ENCODE measurements around the gene SCFD2.
"Not testable (repeated sequence)": the region's sequence is repeated elsewhere in the genome, so short reads cannot be mapped to it uniquely, and the experiment has no call there.

Gene SCFD2

DNA sequence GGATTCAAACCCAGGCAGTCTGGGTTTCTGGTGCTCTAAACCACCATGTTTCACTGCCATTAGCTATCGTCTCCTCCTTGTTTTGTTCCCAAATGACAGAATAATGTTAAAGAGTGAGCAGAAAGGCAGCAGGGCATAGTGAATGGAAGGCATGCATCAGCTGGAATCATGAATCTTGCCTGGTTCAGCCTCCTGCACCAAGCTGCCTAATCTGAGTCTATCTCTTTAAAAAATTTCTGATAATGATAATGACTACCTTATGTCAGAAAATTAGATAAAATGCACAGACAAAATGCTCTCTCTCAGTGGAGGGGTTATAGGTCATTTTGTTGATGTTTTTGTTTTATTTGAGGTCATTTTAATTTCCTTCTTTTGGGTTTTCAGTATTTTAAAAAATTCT, 316.3 kb downstream of the SCFD2 start:
- TF ChIP-seq POLR2A (IDR thresholded peaks at IDR 0.05; ENCODE audit: low read depth, low read length), result no peak
- no peak for FAIRE-seq
- no peak for DNase-seq (ENCODE audit: insufficient read length, low spot score)

DNA sequence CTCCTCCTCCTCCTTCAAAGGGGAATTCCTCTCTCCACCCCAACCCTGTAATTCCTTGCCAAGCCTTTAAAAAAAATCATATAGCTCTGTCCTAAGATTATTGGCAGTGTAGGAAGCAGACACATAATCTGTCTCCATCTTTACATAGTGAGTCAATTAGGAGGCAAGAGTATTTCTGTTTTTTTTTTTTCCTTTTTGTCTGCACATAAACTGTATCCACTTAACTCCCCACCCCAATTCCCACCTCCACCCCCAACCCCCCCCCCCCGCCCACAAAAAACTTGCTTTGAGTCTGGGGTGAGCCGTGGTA, 321.3 kb downstream of the SCFD2 start:
- TF ChIP-seq POLR2A (IDR thresholded peaks at IDR 0.05; ENCODE audit: low read depth, low read length), result no peak
- DNase-seq (ENCODE audit: insufficient read length, low spot score) (no peak), FAIRE-seq (no peak)

DNA sequence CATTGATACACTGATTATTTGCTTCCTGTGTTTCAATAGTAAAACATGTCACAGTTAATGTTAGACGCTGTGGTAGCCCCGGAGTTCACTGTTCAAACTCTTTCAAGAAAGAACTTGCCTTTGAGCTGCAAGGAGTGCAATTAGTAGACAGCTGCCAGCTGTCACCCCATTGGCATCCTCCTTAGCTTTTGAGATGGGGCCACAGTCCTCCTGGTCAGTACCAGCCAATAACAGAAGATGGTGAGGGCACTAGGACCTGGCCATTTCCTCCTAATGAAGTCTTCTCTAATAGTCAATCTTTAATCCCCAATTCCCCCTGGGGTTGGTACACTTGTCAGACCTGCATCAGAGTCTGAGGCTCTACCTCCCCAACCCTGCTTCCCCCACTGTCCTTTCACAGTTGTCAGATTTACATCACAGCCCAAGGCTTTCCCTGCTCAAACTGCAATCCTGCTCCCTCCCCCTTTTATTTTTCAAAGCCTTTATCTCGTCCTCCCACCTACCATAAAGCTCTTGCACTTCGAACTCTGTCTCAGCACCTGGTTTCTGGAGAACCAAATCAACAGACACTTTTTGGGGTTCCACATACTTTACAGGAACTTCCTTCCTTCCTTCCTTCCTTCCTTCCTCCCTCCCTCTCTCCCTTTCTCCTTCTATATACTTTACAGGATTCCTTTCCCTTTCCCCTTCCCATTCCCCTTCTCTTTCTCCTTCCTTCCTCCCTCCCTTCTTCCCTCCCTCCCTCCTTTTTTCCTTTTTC, 321.8 kb downstream of the SCFD2 start:
- DNase-seq (ENCODE audit: insufficient read length, low spot score) (no peak), FAIRE-seq (no peak)
- no peak for TF ChIP-seq POLR2A (IDR thresholded peaks at IDR 0.05; ENCODE audit: low read depth, low read length)

DNA sequence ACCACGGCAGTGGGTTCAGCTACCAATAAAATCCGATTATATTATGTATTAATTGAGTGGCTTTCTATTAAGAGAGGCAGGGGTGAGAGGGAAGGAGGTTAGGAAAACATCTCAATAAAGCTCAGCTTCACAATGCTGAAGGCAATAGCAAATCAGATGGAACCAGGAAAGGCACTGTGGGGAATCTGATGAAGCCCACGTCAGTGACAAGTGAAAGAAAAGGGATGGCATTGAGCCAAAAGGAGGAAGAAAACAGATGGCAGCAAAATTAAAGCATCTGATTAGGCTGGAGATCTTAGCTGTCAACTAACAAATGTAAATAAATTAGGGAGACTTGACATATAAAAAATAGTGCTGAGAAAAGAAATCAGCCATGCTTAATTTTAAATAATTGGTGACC, 322.8 kb downstream of the SCFD2 start:
- FAIRE-seq (no peak), DNase-seq (ENCODE audit: insufficient read length, low spot score) (no peak)
- no peak for TF ChIP-seq POLR2A (IDR thresholded peaks at IDR 0.05; ENCODE audit: low read depth, low read length)

DNA sequence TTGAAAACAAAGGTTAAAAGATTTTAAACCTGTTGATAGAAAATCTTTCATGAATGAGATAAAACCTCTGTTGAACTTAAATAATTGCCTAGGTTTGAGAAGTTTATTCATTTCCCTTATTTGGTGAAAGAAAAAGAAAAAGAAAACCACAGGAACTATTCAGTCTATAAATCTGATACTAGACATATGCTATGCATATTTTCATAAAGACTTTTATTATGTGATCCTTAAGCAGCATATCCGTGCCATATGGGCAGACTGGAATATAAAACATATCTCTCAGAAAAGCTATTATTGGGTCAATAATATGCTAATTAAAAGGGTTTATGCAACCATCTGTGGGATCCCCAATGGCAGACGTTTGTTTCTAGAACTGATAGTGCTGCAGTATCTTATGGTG, 325.0 kb downstream of the SCFD2 start:
- FAIRE-seq (no peak), DNase-seq (ENCODE audit: insufficient read length, low spot score) (no peak)
- no peak for TF ChIP-seq POLR2A (IDR thresholded peaks at IDR 0.05; ENCODE audit: low read depth, low read length)

DNA sequence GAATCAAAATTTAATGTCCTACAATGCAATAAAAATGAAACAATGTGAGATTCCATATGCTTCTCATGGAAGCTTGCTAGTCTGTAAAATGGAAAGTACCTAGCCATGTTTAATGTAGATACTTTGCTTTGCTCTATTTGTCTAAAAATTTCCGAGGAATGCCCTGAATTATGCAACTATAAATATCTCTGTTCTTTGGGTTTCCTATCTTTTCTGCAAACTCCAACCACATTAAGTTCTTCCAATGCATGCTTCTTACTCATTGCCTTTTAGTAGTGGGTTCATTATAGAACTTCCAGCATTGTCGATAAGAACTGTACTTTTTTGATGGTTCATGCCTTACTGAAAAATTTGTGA, 325.4 kb downstream of the SCFD2 start:
- FAIRE-seq (no peak), DNase-seq (ENCODE audit: insufficient read length, low spot score) (no peak)
- no peak for TF ChIP-seq POLR2A (IDR thresholded peaks at IDR 0.05; ENCODE audit: low read depth, low read length)

DNA sequence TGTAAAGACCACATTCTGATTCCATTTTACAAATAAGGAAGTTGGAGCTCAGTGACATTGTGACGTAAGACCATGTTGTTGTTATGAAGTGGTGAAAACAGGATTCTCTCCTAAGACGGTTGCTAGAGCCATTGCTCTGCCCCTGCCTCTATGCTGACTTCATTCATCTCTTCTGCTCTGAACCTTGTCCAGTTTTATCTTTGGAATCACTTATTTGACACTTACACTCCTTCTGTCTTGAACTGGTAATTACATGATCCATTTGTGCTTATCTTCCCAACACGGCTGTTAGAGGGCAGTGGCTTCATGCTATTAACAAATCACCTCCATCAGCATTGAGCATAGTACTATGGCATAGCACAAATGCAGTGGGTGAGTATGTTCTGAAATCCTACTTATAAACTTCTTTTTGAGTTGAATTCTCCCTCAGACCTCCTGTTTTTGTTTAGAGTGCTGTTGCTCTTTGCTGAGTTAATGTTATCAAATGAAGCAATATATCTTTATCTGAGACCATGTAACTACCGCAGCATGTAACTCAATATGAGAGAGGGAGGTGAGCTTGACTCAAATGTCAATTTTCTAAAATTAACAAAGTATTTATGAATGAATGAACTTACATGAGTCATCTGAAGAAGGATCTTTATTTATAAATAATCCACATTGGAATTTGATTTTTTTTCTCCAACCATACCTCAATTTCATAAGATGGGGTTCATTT, 326.0 kb downstream of the SCFD2 start:
- DNase-seq (ENCODE audit: insufficient read length, low spot score) (no peak), FAIRE-seq (no peak)
- TF ChIP-seq POLR2A (IDR thresholded peaks at IDR 0.05; ENCODE audit: low read depth, low read length), result no peak

DNA sequence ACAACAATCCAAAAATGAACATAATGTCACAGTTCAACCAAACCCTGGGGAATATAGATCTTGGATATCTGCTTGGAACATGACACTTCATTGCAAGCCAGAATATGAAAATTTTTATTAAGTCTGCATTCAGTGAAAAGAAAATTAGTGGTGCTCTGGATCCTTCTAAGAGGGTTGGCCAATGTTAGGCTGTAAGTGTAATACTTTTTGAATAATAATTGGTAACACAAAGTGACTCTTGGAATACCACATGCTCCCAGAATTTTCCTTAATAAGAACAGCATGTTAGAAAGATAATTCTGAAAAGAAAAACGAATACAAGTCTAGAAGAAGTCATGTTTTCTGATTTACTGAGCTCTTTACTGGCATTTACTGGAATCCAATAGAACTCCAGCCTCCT, 328.0 kb downstream of the SCFD2 start:
- DNase-seq (ENCODE audit: insufficient read length, low spot score) (no peak), FAIRE-seq (no peak)
- TF ChIP-seq POLR2A (IDR thresholded peaks at IDR 0.05; ENCODE audit: low read depth, low read length), result no peak

DNA sequence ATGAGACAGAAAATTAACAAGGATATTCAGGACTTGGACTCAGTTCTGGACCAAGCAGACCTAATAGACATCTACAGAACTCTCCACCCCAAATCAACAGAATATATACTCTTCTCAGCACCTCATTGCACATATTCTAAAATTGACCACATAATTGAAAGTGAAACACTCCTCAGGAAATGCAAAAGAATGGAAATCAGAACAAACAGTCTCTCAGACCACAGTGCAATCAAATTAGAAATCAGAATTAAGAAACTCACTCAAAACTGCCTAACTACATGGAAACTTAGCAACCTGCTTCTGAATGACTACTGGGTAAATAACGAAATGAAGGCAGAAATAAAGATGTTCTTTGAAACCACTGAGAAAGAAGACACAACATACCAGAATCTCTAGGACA, 333.0 kb downstream of the SCFD2 start:
- not testable (repeated sequence) for DNase-seq (ENCODE audit: insufficient read length, low spot score); FAIRE-seq

DNA sequence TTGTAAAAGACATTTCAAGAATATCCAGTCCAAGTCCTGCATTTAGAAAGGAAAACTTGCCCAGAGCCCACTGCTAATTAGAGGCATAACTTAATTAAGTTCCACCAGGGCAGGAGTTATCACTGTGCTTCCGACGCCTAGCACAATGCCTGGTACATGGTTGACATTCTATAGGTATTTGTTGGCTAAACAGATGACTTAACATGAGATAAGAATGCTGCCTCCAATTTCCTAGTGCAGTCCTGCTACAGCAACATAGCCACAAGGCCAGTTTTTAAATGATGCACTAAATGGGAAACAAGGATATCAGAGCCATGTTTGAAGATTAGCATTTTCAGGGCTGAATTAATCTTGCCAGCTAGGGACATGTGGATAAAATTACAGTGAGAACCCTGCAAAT, 339.6 kb downstream of the SCFD2 start:
- no peak for FAIRE-seq
- no peak for DNase-seq (ENCODE audit: insufficient read length, low spot score)
- TF ChIP-seq POLR2A (IDR thresholded peaks at IDR 0.05; ENCODE audit: low read depth, low read length), result no peak

DNA sequence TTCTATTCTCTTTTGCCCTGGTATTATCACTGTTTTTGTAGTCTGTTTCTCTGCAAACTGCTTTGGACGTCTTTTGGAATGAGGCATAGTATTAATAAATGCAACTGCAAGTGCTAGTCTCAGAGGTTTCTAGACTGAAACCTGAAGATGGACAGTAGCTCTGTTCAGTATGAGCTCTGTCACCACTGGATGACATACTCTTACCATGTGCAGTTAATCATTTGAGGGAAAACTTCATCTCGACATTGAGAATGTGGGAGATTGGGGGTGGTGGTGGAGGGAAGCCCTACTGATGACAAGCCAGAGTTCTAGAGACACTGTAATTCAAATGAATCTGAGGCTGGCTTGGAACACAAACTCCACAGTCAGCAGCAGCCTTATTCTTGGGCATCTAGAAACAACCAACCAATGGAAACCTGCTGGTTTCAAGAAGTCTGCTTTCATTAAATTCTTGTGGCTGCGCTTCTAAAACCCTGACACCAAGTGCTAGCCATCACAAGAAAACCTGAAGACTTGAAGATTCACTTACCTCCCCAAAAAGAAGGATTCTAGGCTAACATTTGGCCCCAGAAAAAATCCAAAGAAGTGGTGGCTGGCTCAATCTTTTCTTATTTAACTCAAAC, 342.1 kb downstream of the SCFD2 start:
- FAIRE-seq (no peak), DNase-seq (ENCODE audit: insufficient read length, low spot score) (no peak)
- TF ChIP-seq POLR2A (IDR thresholded peaks at IDR 0.05; ENCODE audit: low read depth, low read length), result no peak

DNA sequence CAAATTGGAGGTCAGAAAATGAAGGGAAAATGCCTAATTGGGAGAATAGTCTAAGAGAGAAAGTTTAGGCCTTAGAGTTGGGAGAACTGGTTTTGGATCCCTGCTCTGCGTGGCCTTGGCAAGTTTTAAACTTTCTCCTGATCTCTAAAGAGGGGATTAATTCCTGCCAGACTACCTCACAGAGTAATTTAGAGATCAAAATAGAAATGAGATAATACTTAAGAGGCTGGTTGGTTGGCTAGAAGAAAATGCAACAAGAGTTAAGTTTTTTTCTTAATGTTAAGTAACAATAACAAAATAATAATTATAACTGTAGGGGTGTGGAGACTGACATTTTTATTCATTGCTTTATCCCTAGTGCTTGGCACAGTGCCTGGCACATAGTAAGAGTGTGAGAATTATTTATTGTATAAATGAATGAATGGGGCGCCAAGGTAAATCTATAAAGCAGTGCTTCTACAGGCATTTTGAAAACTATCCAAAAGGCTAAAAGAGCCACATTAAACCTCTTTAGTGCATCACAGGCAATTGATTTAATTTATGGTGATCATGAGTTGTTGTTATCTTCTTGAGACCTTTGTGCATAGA, 343.3 kb downstream of the SCFD2 start:
- FAIRE-seq, result no peak
- TF ChIP-seq POLR2A (IDR thresholded peaks at IDR 0.05; ENCODE audit: low read depth, low read length), result no peak
- DNase-seq (ENCODE audit: insufficient read length, low spot score), result no peak

DNA sequence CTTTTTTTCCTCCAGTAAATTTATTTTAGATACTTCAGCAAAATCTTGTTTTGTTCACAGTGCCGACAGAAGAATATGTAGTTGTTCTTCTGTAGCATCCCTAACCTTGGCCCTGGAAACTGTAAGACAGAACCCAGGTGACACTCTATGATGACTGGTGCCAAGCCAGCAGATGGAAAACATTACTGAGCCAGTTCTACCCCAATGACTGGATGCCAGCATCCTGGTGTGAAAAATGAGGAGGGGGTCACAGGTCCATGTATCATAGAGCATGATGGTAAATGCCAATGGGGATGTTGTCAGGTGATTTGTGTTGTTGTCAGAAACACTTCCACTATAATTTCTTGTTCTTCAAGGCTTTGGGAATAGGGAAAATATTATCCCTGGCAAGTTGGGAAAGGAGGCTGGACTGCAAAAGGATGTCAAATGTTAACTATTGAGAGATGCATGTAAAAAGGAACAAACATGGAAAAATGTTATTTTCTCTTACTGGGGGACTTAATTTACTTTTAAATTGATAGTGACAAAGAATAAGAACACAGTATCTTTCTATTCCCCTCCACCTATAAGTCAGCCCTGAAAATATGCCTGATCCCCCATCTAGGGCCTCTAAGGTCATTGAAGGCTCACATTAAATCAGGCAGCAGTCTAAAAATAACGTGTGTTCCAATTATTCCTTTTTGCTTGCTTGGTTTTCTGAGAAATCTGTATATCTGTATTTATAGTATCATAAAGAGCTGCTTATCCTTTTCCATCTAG, 343.9 kb downstream of the SCFD2 start:
- DNase-seq (ENCODE audit: insufficient read length, low spot score) (no peak), FAIRE-seq (no peak)
- no peak for TF ChIP-seq POLR2A (IDR thresholded peaks at IDR 0.05; ENCODE audit: low read depth, low read length)
